Sigmoid colon (tissue), 4 donors: ENCODE data around the gene CAMKK2.

Experiments
- CTCF ChIP-seq, 4 experiments: fragments of 450-650 bp in 3 of 4; fragments of 200-600 bp in 1 of 4; IDR thresholded peaks; one replicate each; pipeline ENCODE4 v1.5.1; 2016 to 2019; ENCODE audit warnings: antibody characterized with exemption in 4 of 4, mild to moderate bottlenecking in 3 of 4, moderate library complexity in 2 of 4
- EP300 ChIP-seq, 4 donors: sonication (generic); formaldehyde crosslinking; IDR thresholded peaks; one replicate each; pipeline ENCODE4 v1.6.1; 2017; ENCODE audit warnings: antibody characterized with exemption in 4 of 4
- POLR2A ChIP-seq, 2 donors: fragments of 450-650 bp; IDR thresholded peaks; one replicate each; pipeline ENCODE4 v1.6.1; 2016; ENCODE audit warnings: antibody characterized with exemption in 2 of 2, mild to moderate bottlenecking in 2 of 2, moderate library complexity in 2 of 2
- POLR2AphosphoS5 ChIP-seq, 4 donors: sonication (generic); formaldehyde crosslinking; IDR thresholded peaks; one replicate each; pipeline ENCODE4 v1.6.1; 2017; ENCODE audit warnings: antibody characterized with exemption in 4 of 4

GRCh38 chr12:121287267-121287954, 9.1 kb downstream of the CAMKK2 start:
- TF ChIP-seq POLR2A (IDR thresholded peaks at IDR 0.05): no peak
- no peak for TF ChIP-seq CTCF (IDR thresholded peaks at IDR 0.05)
- no peak for TF ChIP-seq EP300 (IDR thresholded peaks at IDR 0.05)
- no peak for TF ChIP-seq POLR2AphosphoS5 (IDR thresholded peaks at IDR 0.05)
